Breast epithelium (tissue), 4 donors: ENCODE measurements around the gene HPD. TPM values are rescaled to one million over a fixed set of nuclear protein-coding genes. Genes with fewer than 3 reads are reported as not detected.
A peak's percentile ranks its signal among the peaks of the same experiment; 100 is the strongest.

Experiments
- DNase-seq, 2 donors: peaks; one replicate each; pipeline ENCODE4 v3.0.0-alpha.2; 2019; ENCODE audit warnings: low spot score in 2 of 2
- H3K27ac ChIP-seq, 2 donors: fragments of 200-600 bp; sonication (generic) in 1 of 2; one replicate each; pipeline ENCODE4 v1.5.1; 2016 to 2019; ENCODE audit warnings: mild to moderate bottlenecking in 1 of 2
- H3K27me3 ChIP-seq, 2 donors: fragments of 200-600 bp; sonication (generic) in 1 of 2; one replicate each; pipeline versions ENCODE4 v1.5.1 to v1.6.0; 2017 to 2019; ENCODE audit warnings: control low read depth in 1 of 2, mild to moderate bottlenecking in 1 of 2
- H3K36me3 ChIP-seq: fragments of 200-600 bp; one replicate; pipeline ENCODE4 v1.5.1; 2019
- H3K4me1 ChIP-seq, 2 donors: fragments of 200-600 bp; sonication (generic); one replicate each; pipeline ENCODE4 v1.5.1; 2016 to 2019; ENCODE audit warnings: control low read depth in 1 of 2
- H3K4me3 ChIP-seq, 3 donors: fragments of 200-600 bp; sonication (generic); 1 replicate in 2 of 3; 2 replicates in 1 of 3; pipeline ENCODE4 v1.5.1; 2016 to 2019; ENCODE audit warnings: mild to moderate bottlenecking in 3 of 3, moderate library complexity in 2 of 3
- H3K9me3 ChIP-seq, 2 donors: fragments of 200-600 bp; sonication (generic) in 1 of 2; one replicate each; pipeline ENCODE4 v1.5.1; 2016 to 2019; ENCODE audit warnings: control low read depth in 1 of 2
- CTCF ChIP-seq, 3 donors: fragments of 450-650 bp; IDR thresholded peaks; one replicate each; pipeline ENCODE4 v1.5.1; 2016 to 2017; ENCODE audit warnings: antibody characterized with exemption in 3 of 3, mild to moderate bottlenecking in 3 of 3, moderate library complexity in 3 of 3
- POLR2A ChIP-seq: fragments of 450-650 bp; IDR thresholded peaks from one replicate; pipeline ENCODE4 v1.6.1; 2016; ENCODE audit warnings: antibody characterized with exemption, mild to moderate bottlenecking, moderate library complexity
- POLR2AphosphoS5 ChIP-seq, 3 donors: sonication (generic); formaldehyde crosslinking; IDR thresholded peaks; one replicate each; pipeline ENCODE4 v1.6.1; 2017; ENCODE audit warnings: antibody characterized with exemption in 3 of 3
- intact Hi-C: fragments of 100-400 bp; cut with DNase I; formaldehyde crosslinking; loops from one replicate; pipeline ENCODE4 v1.15.1; 2023; ENCODE audit warnings: low total_unique reads
- total RNA-seq, 3 donors: library from RNA; depleted of rRNA; stranded (reverse); fragments of >200 nt; gene quantifications; one replicate each; pipeline ENCODE4 v1.1.0, GENCODE V29; 2016

HPD gene
- total RNA-seq, 3 donors from 2014 or later = 0.64 to 1.6 TPM; not detected in 1

- DNase-seq = peak in 1 of 2 donors; percentile 74
- Histone ChIP-seq H3K27me3 (no peaks in the 10 kb centered on the region), H3K4me1 (peaks cover 14 to 38% of the 10 kb centered on the region in 2 donors), H3K36me3 (no peaks in the 10 kb centered on the region), H3K9me3 (no peaks in the 10 kb centered on the region), H3K4me3 (peak overlapping the region; percentile 76 to 95 (median 80)), H3K27ac (peak overlapping the region; percentile 100)
- TF ChIP-seq POLR2AphosphoS5 (IDR thresholded peaks at IDR 0.05) = no peak
- TF ChIP-seq POLR2A = no peak
- TF ChIP-seq CTCF (IDR thresholded peaks at IDR 0.05) = no peak
- intact Hi-C loops = loop anchor here (5.0 kb wide), 1 partner anchor 224 kb away; the partner anchor contains the start of gene BCL7A
These were observed 60.5 kb downstream of the HPD start for GRCh38 chr12:121797937-121798786.

- intact Hi-C loops = loop anchor here (5.0 kb wide), 1 partner anchor 225 kb away; the partner anchor contains the start of gene BCL7A
- peak; percentile 79 to 84 for DNase-seq
- Histone ChIP-seq H3K9me3 (no peaks in the 10 kb centered on the region), H3K36me3 (no peaks in the 10 kb centered on the region), H3K4me3 (peak overlapping the region in 2 of 3 donors; percentile 76 to 95), H3K27ac (peak overlapping the region; percentile 100), H3K4me1 (peaks cover 14 to 38% of the 10 kb centered on the region in 2 donors), H3K27me3 (no peaks in the 10 kb centered on the region)
- TF ChIP-seq CTCF (IDR thresholded peaks at IDR 0.05) (peak in 2 of 3 donors; percentile 16 to 17), POLR2A (no peak), POLR2AphosphoS5 (IDR thresholded peaks at IDR 0.05) (peak; percentile 64 to 77 (median 66))
These were observed 61.6 kb downstream of the HPD start for GRCh38 chr12:121796855-121797751.

GRCh38 chr12:121795034-121795968, 63.4 kb downstream of the HPD start:
- H3K4me1 ChIP-seq = peaks cover 14 to 38% of the 10 kb centered on the region in 2 donors
- peak; percentile 80 to 92 for DNase-seq
- intact Hi-C loops = loop anchor here (1.0 to 5.0 kb wide), 2 partner anchors 17 to 227 kb away; partner anchors contain the start of gene BCL7A

More at GRCh38 chr12:121795034-121795968, 63.4 kb downstream of the HPD start:
- TF ChIP-seq CTCF (IDR thresholded peaks at IDR 0.05) (peak; percentile 94 to 97 (median 97)), POLR2AphosphoS5 (IDR thresholded peaks at IDR 0.05) (peak; percentile 36 to 47 (median 45)), POLR2A (no peak)
- Histone ChIP-seq H3K27ac (peak overlapping the region; percentile 87 to 100), H3K27me3 (no peaks in the 10 kb centered on the region), H3K36me3 (no peaks in the 10 kb centered on the region), H3K4me3 (peak overlapping the region in 2 of 3 donors; percentile 11 to 73), H3K9me3 (no peaks in the 10 kb centered on the region)
